Measurements from ENCODE around the gene WWOX. TPM values are rescaled to one million over a fixed set of nuclear protein-coding genes. Genes with fewer than 3 reads are reported as not detected.

The WWOX gene
- total and polyA plus RNA-seq, 2 donors (not counting 1 experiment from before 2014, with no cell fraction given) = 10.5 to 42.3 TPM

DNA sequence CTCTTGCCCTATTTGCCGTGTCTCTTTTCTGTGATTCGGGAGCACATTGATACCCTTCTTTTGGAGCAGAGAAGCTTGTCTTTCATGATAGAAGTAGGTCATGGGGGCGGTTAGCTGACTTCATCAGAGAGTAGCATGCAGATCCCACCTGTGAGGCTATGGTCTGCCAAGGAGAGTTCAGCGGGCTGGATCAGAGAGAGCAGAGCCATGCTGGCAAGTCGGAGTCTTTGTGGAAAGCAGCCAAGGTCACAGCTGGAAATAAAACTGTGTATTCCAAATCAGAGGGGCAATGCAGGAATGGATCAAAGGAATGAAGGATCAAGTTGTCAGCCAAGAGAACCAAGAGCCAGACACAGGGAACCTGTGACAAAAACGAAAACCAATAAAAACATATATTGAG lies 595.9 kb downstream of the WWOX start:
- Histone ChIP-seq H3K36me3 (replicated peaks in 1 of 2; ENCODE audit: control extremely low read depth in 1 of 2, control insufficient read depth in 1 of 2, extremely low read depth in 1 of 2, insufficient read depth in 2 of 2, low read length in 1 of 2) (no peaks in the 10 kb centered on the region), H3K4me3 (ENCODE audit: control extremely low read depth in 1 of 5, extremely low read depth in 1 of 5, insufficient read depth in 1 of 5, low read depth in 2 of 5, low read length in 4 of 5) (no peak overlapping the region), H3K27ac (ENCODE audit: low read length in 2 of 2) (no peak overlapping the region), H3K4me1 (ENCODE audit: control insufficient read depth in 2 of 2, insufficient read depth in 2 of 2, low read length in 2 of 2) (no peaks in the 10 kb centered on the region), H3K9ac (ENCODE audit: low read length) (no peak overlapping the region), H3K9me3 (ENCODE audit: control extremely low read depth in 1 of 3, control insufficient read depth in 2 of 3, insufficient read depth in 1 of 3, low read length in 2 of 3) (peaks cover 0 to 1% (median 0%) of the 10 kb centered on the region in 3 donors), H3K79me2 (ENCODE audit: control insufficient read depth, insufficient read depth, low read length) (no peaks in the 10 kb centered on the region), H4K20me1 (ENCODE audit: control insufficient read depth, insufficient read depth, low read length, poor library complexity, severe bottlenecking) (no peaks in the 10 kb centered on the region), H3K4me2 (replicated peaks; ENCODE audit: low read depth, low read length, poor library complexity, severe bottlenecking) (no peak overlapping the region), H2AFZ (ENCODE audit: insufficient read depth, low read depth, low read length, poor library complexity, severe bottlenecking) (no peak overlapping the region), H3K27me3 (replicated peaks in 1 of 4; ENCODE audit: control extremely low read depth in 1 of 4, control insufficient read depth in 3 of 4, insufficient read depth in 4 of 4, low read length in 3 of 4) (no peaks in the 10 kb centered on the region)
- no peak overlapping the region for H3K4me3 Mint-ChIP-seq
- no peaks in the 10 kb centered on the region for H3K4me1 Mint-ChIP-seq
- CTCF ChIA-PET = no interaction called here
- ATAC-seq (ENCODE audit: low read depth) (no peak), DNase-seq (no peak)
- TF ChIP-seq EZH2 (IDR thresholded peaks at IDR 0.05; ENCODE audit: borderline replicate concordance, insufficient read depth, low read depth, low read length, poor library complexity, severe bottlenecking) (no peak), CTCF (IDR thresholded peaks at IDR 0.05) (no peak)
- intact Hi-C loops (cut with micrococcal nuclease) = no loop called here
- H3K27me3 Mint-ChIP-seq = no peaks in the 10 kb centered on the region
- POLR2A ChIA-PET = no interaction called here
- WGBS (ENCODE audit: insufficient coverage) = 96% methylated on average over 4 of the region's 6 CpGs
- H3K27ac Mint-ChIP-seq = no peak overlapping the region
- H3K9me3 Mint-ChIP-seq (ENCODE audit: insufficient read depth) = no peaks in the 10 kb centered on the region

DNA sequence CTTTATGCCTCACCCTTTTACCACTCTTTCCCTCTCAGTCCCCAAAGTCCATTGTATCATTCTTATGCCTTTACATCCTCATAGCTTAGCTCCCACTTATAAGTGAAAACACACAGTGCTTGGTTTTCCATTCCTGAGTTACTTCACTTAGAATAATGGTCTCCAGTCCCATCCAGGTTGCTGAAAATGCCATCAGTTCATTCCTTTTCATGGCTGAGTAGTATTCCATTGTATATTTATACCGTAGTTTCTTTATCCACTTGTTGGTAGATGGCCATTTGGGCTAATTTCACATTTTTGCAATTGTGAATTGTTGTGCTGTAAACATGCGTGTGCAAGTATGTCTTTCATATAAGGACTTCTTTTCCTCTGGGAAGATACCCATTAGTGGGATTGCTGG lies 597.3 kb downstream of the WWOX start:
- ATAC-seq (ENCODE audit: low read depth) (no peak), DNase-seq (no peak)
- ChIA-PET POLR2A (no interaction called here), CTCF (no interaction called here)
- Histone ChIP-seq H3K4me3 (ENCODE audit: control extremely low read depth in 1 of 5, extremely low read depth in 1 of 5, insufficient read depth in 1 of 5, low read depth in 2 of 5, low read length in 4 of 5) (no peak overlapping the region), H3K36me3 (replicated peaks in 1 of 2; ENCODE audit: control extremely low read depth in 1 of 2, control insufficient read depth in 1 of 2, extremely low read depth in 1 of 2, insufficient read depth in 2 of 2, low read length in 1 of 2) (no peaks in the 10 kb centered on the region), H3K4me2 (replicated peaks; ENCODE audit: low read depth, low read length, poor library complexity, severe bottlenecking) (no peak overlapping the region), H3K9me3 (ENCODE audit: control extremely low read depth in 1 of 3, control insufficient read depth in 2 of 3, insufficient read depth in 1 of 3, low read length in 2 of 3) (peaks cover 0 to 1% (median 0%) of the 10 kb centered on the region in 3 donors), H3K4me1 (ENCODE audit: control insufficient read depth in 2 of 2, insufficient read depth in 2 of 2, low read length in 2 of 2) (no peaks in the 10 kb centered on the region), H3K27me3 (replicated peaks in 1 of 4; ENCODE audit: control extremely low read depth in 1 of 4, control insufficient read depth in 3 of 4, insufficient read depth in 4 of 4, low read length in 3 of 4) (no peaks in the 10 kb centered on the region), H3K79me2 (ENCODE audit: control insufficient read depth, insufficient read depth, low read length) (no peaks in the 10 kb centered on the region), H2AFZ (ENCODE audit: insufficient read depth, low read depth, low read length, poor library complexity, severe bottlenecking) (no peak overlapping the region), H3K27ac (ENCODE audit: low read length in 2 of 2) (no peak overlapping the region), H3K9ac (ENCODE audit: low read length) (no peak overlapping the region), H4K20me1 (ENCODE audit: control insufficient read depth, insufficient read depth, low read length, poor library complexity, severe bottlenecking) (no peaks in the 10 kb centered on the region)
- TF ChIP-seq EZH2 (IDR thresholded peaks at IDR 0.05; ENCODE audit: borderline replicate concordance, insufficient read depth, low read depth, low read length, poor library complexity, severe bottlenecking) (no peak), CTCF (IDR thresholded peaks at IDR 0.05) (no peak)
- WGBS (ENCODE audit: insufficient coverage) = no CpG with 5 or more reads among the region's 2 CpGs
- intact Hi-C loops (cut with micrococcal nuclease) = no loop called here
- no peak overlapping the region for H3K27ac Mint-ChIP-seq
- no peaks in the 10 kb centered on the region for H3K27me3 Mint-ChIP-seq
- no peaks in the 10 kb centered on the region for H3K9me3 Mint-ChIP-seq (ENCODE audit: insufficient read depth)
- no peak overlapping the region for H3K4me3 Mint-ChIP-seq
- H3K4me1 Mint-ChIP-seq = no peaks in the 10 kb centered on the region
